HepG2 (cell line): ENCODE data around the gene HSP90AB1. TPM values are rescaled to one million over a fixed set of nuclear protein-coding genes. Genes with fewer than 3 reads are reported as not detected.

ENCODE experiments used
- CBX2 ChIP-seq, 2 experiments: fragments of 200-600 bp in 1 of 2; sonication (generic); formaldehyde crosslinking in 1 of 2; IDR thresholded peaks; 2 replicates each; pipeline versions ENCODE4 v1.7.0 to v1.8.1; 2018 to 2022; ENCODE audit warnings: low read depth in 2 of 2, low read length in 1 of 2, mild to moderate bottlenecking in 1 of 2, missing genetic modification reagents in 1 of 2
- EED ChIP-seq: sonication (generic); formaldehyde crosslinking; IDR thresholded peaks from 2 replicates; pipeline ENCODE4 v1.5.0; 2020; ENCODE audit warnings: mild to moderate bottlenecking, missing genetic modification reagents
- GFI1 ChIP-seq: sonication (generic); formaldehyde crosslinking; IDR thresholded peaks from 2 replicates; pipeline ENCODE4 v1.5.0; 2020; ENCODE audit warnings: missing genetic modification reagents, mild to moderate bottlenecking, borderline replicate concordance
- JUN ChIP-seq: sonication (generic); formaldehyde crosslinking; IDR thresholded peaks from 2 replicates; pipeline ENCODE4 v1.4.0; 2020; ENCODE audit warnings: mild to moderate bottlenecking, missing genetic modification reagents
- KAT8 ChIP-seq: IDR thresholded peaks from 2 replicates; pipeline ENCODE4 v1.6.1; 2016; ENCODE audit warnings: missing genetic modification reagents, missing compliant biosample characterization
- KMT2B ChIP-seq: IDR thresholded peaks from 2 replicates; pipeline ENCODE4 v1.6.1; 2016; ENCODE audit warnings: missing genetic modification reagents, missing compliant biosample characterization
- SAP130 ChIP-seq: IDR thresholded peaks from 2 replicates; pipeline ENCODE4 v1.6.1; 2016; ENCODE audit warnings: low read depth
- TCF12 ChIP-seq, 2 experiments: fragments of 450-650 bp in 1 of 2; sonication (generic) in 1 of 2; formaldehyde crosslinking in 1 of 2; IDR thresholded peaks; 2 replicates each; pipeline versions ENCODE4 v1.6.1 to v1.8.0; 2017 to 2022; ENCODE audit warnings: antibody characterized with exemption in 1 of 2, mild to moderate bottlenecking in 1 of 2, missing genetic modification reagents in 1 of 2, moderate library complexity in 1 of 2
- ZBTB26 ChIP-seq: IDR thresholded peaks from 2 replicates; pipeline ENCODE4 v1.6.1; 2016; ENCODE audit warnings: missing compliant biosample characterization, missing genetic modification reagents, borderline replicate concordance
- ZNF12 ChIP-seq: sonication (generic); formaldehyde crosslinking; IDR thresholded peaks from 2 replicates; pipeline ENCODE4 v1.5.0; 2020; ENCODE audit warnings: missing genetic modification reagents
- ZNF230 ChIP-seq: sonication (generic); formaldehyde crosslinking; IDR thresholded peaks from 2 replicates; pipeline ENCODE4 v1.4.0; 2020; ENCODE audit warnings: mild to moderate bottlenecking, missing genetic modification reagents
- ZNF496 ChIP-seq: sonication (generic); formaldehyde crosslinking; IDR thresholded peaks from 2 replicates; pipeline ENCODE4 v1.8.1; 2023; ENCODE audit warnings: mild to moderate bottlenecking, moderate library complexity, missing genetic modification reagents; ENCODE audit not compliant: insufficient replicate concordance
- polyA plus RNA-seq, 8 experiments: library from polyadenylated mRNA; depleted of rRNA in 3 of 8; stranded (reverse) in 7 of 8; unstranded in 1 of 8; fragments of >200 nt; fragmentation: Illumina TruSeq in 4 of 8; extraction: Trizol in 4 of 8; gene quantifications; 2 replicates each; pipeline versions ENCODE4 v1.2.1 to v1.2.3, GENCODE V29; 2011 to 2016; ENCODE audit warnings: low read depth in 4 of 8, missing spikeins in 1 of 8, mixed read lengths in 1 of 8; ENCODE audit not compliant: insufficient read depth in 1 of 8
- total RNA-seq, 5 experiments: library from RNA; depleted of rRNA; stranded (reverse); fragments of >200 nt; fragmentation: Illumina TruSeq; extraction: Trizol; gene quantifications; 2 replicates each; pipeline ENCODE4 v1.2.3, GENCODE V29; 2016; ENCODE audit warnings: low read depth in 1 of 5
- TF ChIP-seq, protein P1 (sequence below): sonication (generic); formaldehyde crosslinking; IDR thresholded peaks from 2 replicates; pipeline ENCODE4 v1.5.0; 2020; ENCODE audit warnings: mild to moderate bottlenecking, missing genetic modification reagents
- TF ChIP-seq, protein P2 (sequence below): IDR thresholded peaks from 2 replicates; pipeline ENCODE4 v1.6.1; 2016; ENCODE audit warnings: low read depth, missing genetic modification reagents, missing compliant biosample characterization
- TF ChIP-seq, protein P3 (sequence below): IDR thresholded peaks from 2 replicates; pipeline ENCODE4 v1.6.1; 2016; ENCODE audit warnings: missing compliant biosample characterization, missing genetic modification reagents, borderline replicate concordance

HSP90AB1 gene
- total and polyA plus RNA-seq, 2 of the 13 experiments (the other 11 are each of a cell fraction or from before 2014, with no cell fraction given), result 1,325 to 1,472 TPM

GRCh38 chr6:44247338-44248302, 719 bp downstream of the HSP90AB1 start (continued):
- TF ChIP-seq, protein P1, sequence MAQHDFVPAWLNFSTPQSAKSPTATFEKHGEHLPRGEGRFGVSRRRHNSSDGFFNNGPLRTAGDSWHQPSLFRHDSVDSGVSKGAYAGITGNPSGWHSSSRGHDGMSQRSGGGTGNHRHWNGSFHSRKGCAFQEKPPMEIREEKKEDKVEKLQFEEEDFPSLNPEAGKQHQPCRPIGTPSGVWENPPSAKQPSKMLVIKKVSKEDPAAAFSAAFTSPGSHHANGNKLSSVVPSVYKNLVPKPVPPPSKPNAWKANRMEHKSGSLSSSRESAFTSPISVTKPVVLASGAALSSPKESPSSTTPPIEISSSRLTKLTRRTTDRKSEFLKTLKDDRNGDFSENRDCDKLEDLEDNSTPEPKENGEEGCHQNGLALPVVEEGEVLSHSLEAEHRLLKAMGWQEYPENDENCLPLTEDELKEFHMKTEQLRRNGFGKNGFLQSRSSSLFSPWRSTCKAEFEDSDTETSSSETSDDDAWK (CRISPR knock-in tag), result no peak
- TF ChIP-seq JUN (CRISPR knock-in tag), result no peak
- no peak for TF ChIP-seq KMT2B
- TF ChIP-seq ZNF496, result no peak
- no peak for TF ChIP-seq CBX2 (IDR thresholded peaks at IDR 0.05; ENCODE audit: low read depth, low read length)
- TF ChIP-seq CBX2 (CRISPR knock-in tag; IDR thresholded peaks at IDR 0.05; ENCODE audit: low read depth), result no peak
- 0 out of 2 replicates have a peak, but pooled peaks have one; percentile 1 for TF ChIP-seq EED (CRISPR knock-in tag)
- TF ChIP-seq ZNF230 (CRISPR knock-in tag), result peak; percentile 54; the same call in 1 of the 2 replicates
- TF ChIP-seq SAP130 (CRISPR knock-in tag), result peak; percentile 79
- TF ChIP-seq TCF12 (IDR thresholded peaks at IDR 0.05), result no peak
- TF ChIP-seq TCF12 (CRISPR knock-in tag; IDR thresholded peaks at IDR 0.05), result peak; percentile 64; the same call in 1 of the 2 replicates
- 0 out of 2 replicates have a peak, but pooled peaks have one; percentile 34 for TF ChIP-seq GFI1 (CRISPR knock-in tag)
- no peak for TF ChIP-seq ZNF12 (CRISPR knock-in tag)
- TF ChIP-seq, protein P2, sequence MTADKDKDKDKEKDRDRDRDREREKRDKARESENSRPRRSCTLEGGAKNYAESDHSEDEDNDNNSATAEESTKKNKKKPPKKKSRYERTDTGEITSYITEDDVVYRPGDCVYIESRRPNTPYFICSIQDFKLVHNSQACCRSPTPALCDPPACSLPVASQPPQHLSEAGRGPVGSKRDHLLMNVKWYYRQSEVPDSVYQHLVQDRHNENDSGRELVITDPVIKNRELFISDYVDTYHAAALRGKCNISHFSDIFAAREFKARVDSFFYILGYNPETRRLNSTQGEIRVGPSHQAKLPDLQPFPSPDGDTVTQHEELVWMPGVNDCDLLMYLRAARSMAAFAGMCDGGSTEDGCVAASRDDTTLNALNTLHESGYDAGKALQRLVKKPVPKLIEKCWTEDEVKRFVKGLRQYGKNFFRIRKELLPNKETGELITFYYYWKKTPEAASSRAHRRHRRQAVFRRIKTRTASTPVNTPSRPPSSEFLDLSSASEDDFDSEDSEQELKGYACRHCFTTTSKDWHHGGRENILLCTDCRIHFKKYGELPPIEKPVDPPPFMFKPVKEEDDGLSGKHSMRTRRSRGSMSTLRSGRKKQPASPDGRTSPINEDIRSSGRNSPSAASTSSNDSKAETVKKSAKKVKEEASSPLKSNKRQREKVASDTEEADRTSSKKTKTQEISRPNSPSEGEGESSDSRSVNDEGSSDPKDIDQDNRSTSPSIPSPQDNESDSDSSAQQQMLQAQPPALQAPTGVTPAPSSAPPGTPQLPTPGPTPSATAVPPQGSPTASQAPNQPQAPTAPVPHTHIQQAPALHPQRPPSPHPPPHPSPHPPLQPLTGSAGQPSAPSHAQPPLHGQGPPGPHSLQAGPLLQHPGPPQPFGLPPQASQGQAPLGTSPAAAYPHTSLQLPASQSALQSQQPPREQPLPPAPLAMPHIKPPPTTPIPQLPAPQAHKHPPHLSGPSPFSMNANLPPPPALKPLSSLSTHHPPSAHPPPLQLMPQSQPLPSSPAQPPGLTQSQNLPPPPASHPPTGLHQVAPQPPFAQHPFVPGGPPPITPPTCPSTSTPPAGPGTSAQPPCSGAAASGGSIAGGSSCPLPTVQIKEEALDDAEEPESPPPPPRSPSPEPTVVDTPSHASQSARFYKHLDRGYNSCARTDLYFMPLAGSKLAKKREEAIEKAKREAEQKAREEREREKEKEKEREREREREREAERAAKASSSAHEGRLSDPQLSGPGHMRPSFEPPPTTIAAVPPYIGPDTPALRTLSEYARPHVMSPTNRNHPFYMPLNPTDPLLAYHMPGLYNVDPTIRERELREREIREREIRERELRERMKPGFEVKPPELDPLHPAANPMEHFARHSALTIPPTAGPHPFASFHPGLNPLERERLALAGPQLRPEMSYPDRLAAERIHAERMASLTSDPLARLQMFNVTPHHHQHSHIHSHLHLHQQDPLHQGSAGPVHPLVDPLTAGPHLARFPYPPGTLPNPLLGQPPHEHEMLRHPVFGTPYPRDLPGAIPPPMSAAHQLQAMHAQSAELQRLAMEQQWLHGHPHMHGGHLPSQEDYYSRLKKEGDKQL (CRISPR knock-in tag), result no peak
- TF ChIP-seq KAT8 (CRISPR knock-in tag), result 0 out of 2 replicates have a peak, but pooled peaks have one; percentile 9
- peak; percentile 98 for TF ChIP-seq ZBTB26 (CRISPR knock-in tag)
- TF ChIP-seq, protein P3, sequence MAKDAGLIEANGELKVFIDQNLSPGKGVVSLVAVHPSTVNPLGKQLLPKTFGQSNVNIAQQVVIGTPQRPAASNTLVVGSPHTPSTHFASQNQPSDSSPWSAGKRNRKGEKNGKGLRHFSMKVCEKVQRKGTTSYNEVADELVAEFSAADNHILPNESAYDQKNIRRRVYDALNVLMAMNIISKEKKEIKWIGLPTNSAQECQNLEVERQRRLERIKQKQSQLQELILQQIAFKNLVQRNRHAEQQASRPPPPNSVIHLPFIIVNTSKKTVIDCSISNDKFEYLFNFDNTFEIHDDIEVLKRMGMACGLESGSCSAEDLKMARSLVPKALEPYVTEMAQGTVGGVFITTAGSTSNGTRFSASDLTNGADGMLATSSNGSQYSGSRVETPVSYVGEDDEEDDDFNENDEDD (CRISPR knock-in tag), result no peak; the same call in 1 of the 2 replicates
